Activated B cell treated with CpG ODN at 0.5 μM for 24 hours (primary cell): ENCODE data around the gene CYTH4. TPM values are rescaled to one million over a fixed set of nuclear protein-coding genes. Genes with fewer than 3 reads are reported as not detected.

Experiments used
- ATAC-seq: fragments of 200-7000 bp; cut with Tn5 transposase; one replicate; pipeline ENCODE4 v1.10.0; 2021; ENCODE audit warnings: low read depth, mild to moderate bottlenecking, moderate library complexity
- CTCF ChIA-PET: fragments of 350-600 bp; sonication (Branson Sonifier 250); formaldehyde crosslinking; loops from one replicate; lab custom pipeline; 2021; ENCODE audit warnings: antibody characterized with exemption; lab: Charles Lee
- POLR2A ChIA-PET: fragments of 350-600 bp; sonication (Branson Sonifier 250); formaldehyde crosslinking; loops from one replicate; lab custom pipeline; 2021; ENCODE audit warnings: antibody characterized with exemption; lab: Charles Lee
- DNase-seq: peaks from one replicate; pipeline ENCODE4 v3.0.0; 2022
- H3K27ac Mint-ChIP-seq: one replicate; pipeline ENCODE4 v1.8.0; 2020; ENCODE audit warnings: mixed read lengths
- H3K27me3 Mint-ChIP-seq: one replicate; pipeline ENCODE4 v1.8.0; 2021; ENCODE audit warnings: mixed read lengths
- H3K36me3 Mint-ChIP-seq: one replicate; pipeline ENCODE4 v1.8.0; 2021; ENCODE audit warnings: low read depth, mixed read lengths
- H3K4me1 Mint-ChIP-seq: one replicate; pipeline ENCODE4 v1.8.0; 2021; ENCODE audit warnings: mixed read lengths
- H3K4me3 Mint-ChIP-seq: one replicate; pipeline ENCODE4 v1.8.0; 2020; ENCODE audit warnings: mild to moderate bottlenecking, mixed read lengths
- H3K9me3 Mint-ChIP-seq: one replicate; pipeline ENCODE4 v1.8.0; 2020; ENCODE audit warnings: mixed read lengths
- CTCF ChIP-seq: fragments of 200-600 bp; IDR thresholded peaks from one replicate; pipeline ENCODE4 v1.8.0; 2022; ENCODE audit warnings: antibody characterized with exemption, mild to moderate bottlenecking
- intact Hi-C: fragments of 100-400 bp; cut with micrococcal nuclease; formaldehyde crosslinking; loops from one replicate; pipeline ENCODE4 v1.15.1; 2024
- total RNA-seq: library from RNA; stranded (reverse); gene quantifications from 2 replicates; pipeline ENCODE4 v1.2.3, GENCODE V29; 2022

The CYTH4 gene
- total RNA-seq, 1 donor from 2014 or later: 40.3 TPM

GRCh38 chr22:37358386-37358785, 76.1 kb downstream of the CYTH4 start:
- ATAC-seq: no peak
- intact Hi-C loops: no loop called here
- peaks cover 1% of the 10 kb centered on the region for H3K4me1 Mint-ChIP-seq
- H3K4me3 Mint-ChIP-seq: no peak overlapping the region
- no peak overlapping the region for H3K27ac Mint-ChIP-seq
- CTCF ChIA-PET: no interaction called here
- H3K9me3 Mint-ChIP-seq: no peaks in the 10 kb centered on the region
- H3K27me3 Mint-ChIP-seq: peaks cover 6% of the 10 kb centered on the region
- POLR2A ChIA-PET: no interaction called here
- no peak for TF ChIP-seq CTCF
- DNase-seq: no peak
- H3K36me3 Mint-ChIP-seq: no peaks in the 10 kb centered on the region

- H3K4me3 Mint-ChIP-seq: no peak overlapping the region
- H3K36me3 Mint-ChIP-seq: no peaks in the 10 kb centered on the region
- no peak for DNase-seq
- no peaks in the 10 kb centered on the region for H3K9me3 Mint-ChIP-seq
- no peak overlapping the region for H3K27ac Mint-ChIP-seq
- TF ChIP-seq CTCF: no peak
- intact Hi-C loops: no loop called here
- ATAC-seq: no peak
- ChIA-PET POLR2A (no interaction called here), CTCF (no interaction called here)
- peaks cover 1% of the 10 kb centered on the region for H3K4me1 Mint-ChIP-seq
- peaks cover 6% of the 10 kb centered on the region for H3K27me3 Mint-ChIP-seq
Observed at GRCh38 chr22:37358917-37359316, 76.6 kb downstream of the CYTH4 start.

- DNase-seq: no peak
- H3K4me3 Mint-ChIP-seq: no peak overlapping the region
- ChIA-PET CTCF (no interaction called here), POLR2A (no interaction called here)
- TF ChIP-seq CTCF: no peak
- ATAC-seq: no peak
- H3K4me1 Mint-ChIP-seq: peaks cover 33% of the 10 kb centered on the region
- H3K27ac Mint-ChIP-seq: no peak overlapping the region
- H3K36me3 Mint-ChIP-seq: no peaks in the 10 kb centered on the region
- intact Hi-C loops: no loop called here
- H3K27me3 Mint-ChIP-seq: no peaks in the 10 kb centered on the region
- H3K9me3 Mint-ChIP-seq: no peaks in the 10 kb centered on the region
Observed at GRCh38 chr22:37362621-37363020, 80.3 kb downstream of the CYTH4 start.

GRCh38 chr22:37363261-37363992, 81.1 kb downstream of the CYTH4 start:
- Mint-ChIP-seq H3K4me3 (no peak overlapping the region), H3K27me3 (no peaks in the 10 kb centered on the region), H3K27ac (no peak overlapping the region), H3K4me1 (peaks cover 36% of the 10 kb centered on the region), H3K36me3 (no peaks in the 10 kb centered on the region), H3K9me3 (no peaks in the 10 kb centered on the region)
- ChIA-PET CTCF (no interaction called here), POLR2A (no interaction called here)
- DNase-seq (no peak), ATAC-seq (no peak)
- intact Hi-C loops: no loop called here
- no peak for TF ChIP-seq CTCF

Other genes starting within 250 kb of the CYTH4 start
- 28.9 and 29.4 TPM in 2 replicates for gene KCTD17, start 230.8 kb upstream of the CYTH4 start, total RNA-seq
- 4.6 and 5.4 TPM in 2 replicates for gene TMPRSS6, start 172.8 kb upstream of the CYTH4 start, total RNA-seq
- 11.0 and 12.7 TPM in 2 replicates for gene IL2RB, start 132.6 kb upstream of the CYTH4 start, total RNA-seq
- gene C1QTNF6, start 94.3 kb upstream of the CYTH4 start, total RNA-seq: 5.2 and 8.2 TPM in 2 replicates
- gene SSTR3, start 70.0 kb upstream of the CYTH4 start, total RNA-seq: 1.7 and 1.8 TPM in 2 replicates
- 518 and 557 TPM in 2 replicates for gene RAC2, start 38.2 kb upstream of the CYTH4 start, total RNA-seq
- not detected in 2 replicates for gene ELFN2, start 145.0 kb downstream of the CYTH4 start, total RNA-seq
- gene MFNG, start 203.9 kb downstream of the CYTH4 start, total RNA-seq: 86.1 and 90.6 TPM in 2 replicates
- gene CARD10, start 236.9 kb downstream of the CYTH4 start, total RNA-seq: not detected in 2 replicates